ENCODE measurements around the gene LPO. TPM values are rescaled to one million over a fixed set of nuclear protein-coding genes. Genes with fewer than 3 reads are reported as not detected.

LPO gene
- total RNA-seq, 2 donors from 2014 or later, result not detected

DNA sequence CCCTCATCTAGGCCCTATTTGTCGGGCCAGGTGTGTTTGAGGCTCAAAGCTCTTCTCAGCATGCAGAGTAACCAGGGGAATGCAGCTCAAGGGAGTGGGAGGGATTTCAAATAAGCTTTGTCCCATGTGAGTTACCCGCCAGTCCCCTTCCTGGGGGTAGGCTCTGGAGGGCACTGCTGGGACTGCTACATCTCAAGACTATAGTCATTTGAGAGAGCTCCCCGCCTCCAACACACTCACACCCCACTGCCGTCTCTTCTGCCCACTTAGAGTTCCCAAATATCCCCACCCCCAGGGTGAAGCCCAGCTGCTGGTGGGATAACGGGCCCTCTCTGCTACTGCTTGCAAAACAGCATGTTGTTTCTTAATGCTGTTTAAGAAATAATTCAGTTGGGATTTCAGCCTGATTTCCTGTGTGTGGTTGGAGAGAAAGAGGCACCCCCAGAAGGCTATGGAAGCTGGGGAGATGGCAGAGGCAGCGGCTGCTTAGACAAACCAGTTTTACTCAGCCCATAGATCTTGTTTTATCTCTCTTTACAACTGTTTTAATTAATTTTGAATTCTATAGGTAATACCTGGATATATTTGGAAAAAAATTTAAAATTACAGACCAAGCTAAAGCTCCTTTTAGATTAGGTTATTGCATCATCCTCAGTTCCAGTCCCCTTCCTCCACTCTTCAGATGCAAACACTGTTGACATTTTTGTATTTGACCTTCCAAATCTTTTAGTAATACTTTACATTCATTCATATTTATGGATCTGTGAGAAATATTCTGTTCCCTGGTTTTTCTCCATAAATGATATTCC, 46.4 kb downstream of the LPO start:
- Histone ChIP-seq H3K4me3 (no peak overlapping the region), H3K27me3 (replicated peaks; ENCODE audit: insufficient read depth) (no peaks in the 10 kb centered on the region), H3K9me3 (no peaks in the 10 kb centered on the region), H3K36me3 (no peaks in the 10 kb centered on the region), H3K4me1 (ENCODE audit: control insufficient read depth in 1 of 2, low read depth in 2 of 2) (no peaks in the 10 kb centered on the region), H3K27ac (no peak overlapping the region)
- TF ChIP-seq, protein P1, sequence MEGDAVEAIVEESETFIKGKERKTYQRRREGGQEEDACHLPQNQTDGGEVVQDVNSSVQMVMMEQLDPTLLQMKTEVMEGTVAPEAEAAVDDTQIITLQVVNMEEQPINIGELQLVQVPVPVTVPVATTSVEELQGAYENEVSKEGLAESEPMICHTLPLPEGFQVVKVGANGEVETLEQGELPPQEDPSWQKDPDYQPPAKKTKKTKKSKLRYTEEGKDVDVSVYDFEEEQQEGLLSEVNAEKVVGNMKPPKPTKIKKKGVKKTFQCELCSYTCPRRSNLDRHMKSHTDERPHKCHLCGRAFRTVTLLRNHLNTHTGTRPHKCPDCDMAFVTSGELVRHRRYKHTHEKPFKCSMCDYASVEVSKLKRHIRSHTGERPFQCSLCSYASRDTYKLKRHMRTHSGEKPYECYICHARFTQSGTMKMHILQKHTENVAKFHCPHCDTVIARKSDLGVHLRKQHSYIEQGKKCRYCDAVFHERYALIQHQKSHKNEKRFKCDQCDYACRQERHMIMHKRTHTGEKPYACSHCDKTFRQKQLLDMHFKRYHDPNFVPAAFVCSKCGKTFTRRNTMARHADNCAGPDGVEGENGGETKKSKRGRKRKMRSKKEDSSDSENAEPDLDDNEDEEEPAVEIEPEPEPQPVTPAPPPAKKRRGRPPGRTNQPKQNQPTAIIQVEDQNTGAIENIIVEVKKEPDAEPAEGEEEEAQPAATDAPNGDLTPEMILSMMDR (IDR thresholded peaks at IDR 0.05), result no peak
- DNase-seq (ENCODE audit: low spot score) (no peak), ATAC-seq (ENCODE audit: insufficient number of reproducible peaks, low FRiP score, low read depth) (no peak)

DNA sequence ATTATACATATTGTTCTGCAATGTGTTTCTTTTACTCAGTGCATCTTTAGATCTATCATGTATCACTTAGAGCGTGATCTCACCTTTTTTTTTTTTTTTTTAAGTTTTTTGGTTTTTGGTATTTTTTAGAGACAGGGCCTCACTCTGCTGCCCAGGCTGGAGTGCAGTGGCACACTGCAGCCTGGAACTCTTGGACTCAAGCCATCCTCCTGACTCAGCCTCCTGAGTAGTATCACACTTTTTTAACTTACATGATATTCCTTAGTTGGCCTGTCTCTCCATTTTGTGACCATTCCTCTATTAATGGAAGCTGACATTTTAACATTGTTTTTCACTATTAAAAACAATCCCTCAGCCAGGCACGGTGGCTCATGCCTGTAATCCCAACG, 47.0 kb downstream of the LPO start:
- no peaks in the 10 kb centered on the region for H3K4me1 ChIP-seq (ENCODE audit: control insufficient read depth in 1 of 2, low read depth in 2 of 2)
- no peak for DNase-seq (ENCODE audit: low spot score)
- no peaks in the 10 kb centered on the region for H3K9me3 ChIP-seq
- H3K36me3 ChIP-seq, result no peaks in the 10 kb centered on the region
- no peak for ATAC-seq (ENCODE audit: insufficient number of reproducible peaks, low FRiP score, low read depth)
- TF ChIP-seq, protein P1 (IDR thresholded peaks at IDR 0.05), result no peak
- H3K27ac ChIP-seq, result no peak overlapping the region
- no peaks in the 10 kb centered on the region for H3K27me3 ChIP-seq (replicated peaks; ENCODE audit: insufficient read depth)
- no peak overlapping the region for H3K4me3 ChIP-seq

DNA sequence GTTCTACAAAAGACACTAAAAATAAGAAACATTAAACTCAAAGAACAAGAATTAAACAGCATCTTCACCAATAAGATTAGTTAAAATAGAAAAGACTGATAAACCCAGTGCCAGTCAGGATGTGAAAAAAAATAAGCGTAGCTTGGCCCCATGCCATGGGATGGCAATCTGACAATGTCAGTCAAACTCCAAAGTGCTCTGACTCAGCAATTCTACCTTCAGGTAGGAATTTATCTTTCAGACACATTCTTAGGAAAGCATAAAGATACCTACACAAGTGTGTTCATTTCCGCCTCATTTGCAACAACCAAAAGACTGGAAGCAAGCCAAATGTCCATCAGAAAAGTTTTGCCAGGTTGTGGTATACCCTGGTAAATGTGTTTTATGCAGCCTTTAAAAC, 51.5 kb downstream of the LPO start:
- Histone ChIP-seq H3K9me3 (no peaks in the 10 kb centered on the region), H3K36me3 (no peaks in the 10 kb centered on the region), H3K4me3 (no peak overlapping the region), H3K4me1 (ENCODE audit: control insufficient read depth in 1 of 2, low read depth in 2 of 2) (no peaks in the 10 kb centered on the region), H3K27me3 (replicated peaks; ENCODE audit: insufficient read depth) (no peaks in the 10 kb centered on the region), H3K27ac (no peak overlapping the region)
- TF ChIP-seq, protein P1 (IDR thresholded peaks at IDR 0.05), result no peak
- no peak for DNase-seq (ENCODE audit: low spot score)
- no peak for ATAC-seq (ENCODE audit: insufficient number of reproducible peaks, low FRiP score, low read depth)

DNA sequence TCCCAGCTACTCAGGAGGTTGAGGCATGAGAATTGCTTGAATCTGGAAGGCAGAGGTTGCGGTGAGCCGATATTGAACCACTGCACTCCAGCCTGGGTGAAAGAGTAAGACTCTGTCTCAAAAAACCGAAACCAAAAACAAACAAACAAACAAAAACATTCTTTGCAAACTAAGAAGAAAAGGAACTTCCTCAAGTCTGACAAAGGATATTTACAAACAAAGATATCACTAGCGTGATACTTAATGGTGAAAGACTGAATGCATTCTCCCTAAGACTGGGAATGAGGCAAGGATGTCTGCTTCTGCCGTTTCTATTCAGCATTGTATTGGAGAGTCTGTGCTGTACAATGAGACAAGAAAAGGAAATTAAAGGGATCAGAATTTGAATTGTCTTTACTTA, 52.9 kb downstream of the LPO start:
- ATAC-seq (ENCODE audit: insufficient number of reproducible peaks, low FRiP score, low read depth), result no peak
- Histone ChIP-seq H3K36me3 (no peaks in the 10 kb centered on the region), H3K27ac (no peak overlapping the region), H3K4me1 (ENCODE audit: control insufficient read depth in 1 of 2, low read depth in 2 of 2) (no peaks in the 10 kb centered on the region), H3K27me3 (replicated peaks; ENCODE audit: insufficient read depth) (no peaks in the 10 kb centered on the region), H3K4me3 (no peak overlapping the region), H3K9me3 (no peaks in the 10 kb centered on the region)
- no peak for DNase-seq (ENCODE audit: low spot score)
- TF ChIP-seq, protein P1 (IDR thresholded peaks at IDR 0.05), result no peak

DNA sequence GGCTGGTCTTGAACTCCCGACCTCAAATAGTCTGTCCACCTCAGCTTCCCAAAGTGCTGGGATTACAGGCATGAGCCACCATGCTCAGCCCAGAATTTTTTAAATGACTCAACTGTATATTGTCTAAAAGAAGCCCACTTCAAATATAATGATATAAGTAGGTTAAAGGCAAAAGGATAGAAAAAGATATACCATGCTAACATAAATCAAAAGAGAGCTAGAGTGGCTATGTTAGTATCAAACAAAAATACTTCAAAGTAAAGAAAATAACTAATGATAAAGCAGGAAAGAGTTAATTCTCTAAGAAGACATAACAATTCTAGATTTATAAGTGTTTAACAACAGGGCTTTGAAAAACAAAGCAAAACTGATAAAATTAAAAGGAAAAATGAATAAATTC, 55.6 kb downstream of the LPO start:
- Histone ChIP-seq H3K27ac (no peak overlapping the region), H3K4me3 (no peak overlapping the region), H3K9me3 (no peaks in the 10 kb centered on the region), H3K27me3 (replicated peaks; ENCODE audit: insufficient read depth) (no peaks in the 10 kb centered on the region), H3K36me3 (no peaks in the 10 kb centered on the region), H3K4me1 (ENCODE audit: control insufficient read depth in 1 of 2, low read depth in 2 of 2) (no peaks in the 10 kb centered on the region)
- ATAC-seq (ENCODE audit: insufficient number of reproducible peaks, low FRiP score, low read depth) (no peak), DNase-seq (ENCODE audit: low spot score) (no peak)
- TF ChIP-seq, protein P1 (IDR thresholded peaks at IDR 0.05), result no peak
